HepG2 (cell line): Measurements from ENCODE around the gene PBX1. TPM values are rescaled to one million over a fixed set of nuclear protein-coding genes. Genes with fewer than 3 reads are reported as not detected.
A peak's percentile ranks its signal among the peaks of the same experiment; 100 is the strongest.

Experiments used
- ATAC-seq: fragments of 200-7000 bp; cut with Tn5 transposase; 3 replicates; pipeline ENCODE4 v1.9.1; 2020; ENCODE audit warnings: mild to moderate bottlenecking, moderate library complexity
- BruUV-seq: library from RNA; stranded (reverse); fragments of 400-500 nt; replicated peaks from 2 replicates; lab custom pipeline; 2021; lab: Mats Ljungman, UMichigan
- CTCF ChIA-PET: fragments of 300-600 bp; formaldehyde crosslinking; extraction: SDS; loops from one replicate; lab custom pipeline; 2021; ENCODE audit warnings: low total read pairs, inconsistent platforms, low intra/inter-chr PET ratio; lab: Yijun Ruan, JAX
- POLR2A ChIA-PET: fragments of 350-600 bp; sonication (Branson Sonifier 250); formaldehyde crosslinking; loops from one replicate; lab custom pipeline; 2020; ENCODE audit warnings: antibody characterized with exemption, inconsistent platforms; lab: Yijun Ruan, JAX
- DNase-seq: peaks from one replicate; pipeline ENCODE4 v3.0.0-alpha.2; 2015; ENCODE audit warnings: low spot score
- FAIRE-seq: peaks from 3 replicates; lab custom pipeline; 2011; peaks lifted over from hg19 to GRCh38; lab: Jason Lieb, UNC
- H2AFZ ChIP-seq: one replicate; pipeline ENCODE4 v1.6.1; 2011; ENCODE audit warnings: low read length, inconsistent platforms
- H3K27ac ChIP-seq: fragments of 300-600 bp; 3 replicates; pipeline ENCODE4 v1.8.0; 2011; ENCODE audit warnings: mixed run types, mild to moderate bottlenecking, mixed read lengths, low read length, inconsistent platforms; ENCODE audit not compliant: insufficient read depth; ENCODE audit errors: extremely low read length
- H3K27me3 ChIP-seq, 2 experiments: fragments of 200-600 bp in 1 of 2; 2 replicates in 1 of 2; 3 replicates in 1 of 2; pipeline versions ENCODE4 v1.6.0 to v1.8.0; 2011; ENCODE audit warnings: low read length in 2 of 2, mild to moderate bottlenecking in 2 of 2, moderate library complexity in 2 of 2, inconsistent platforms in 1 of 2; ENCODE audit not compliant: insufficient read depth in 2 of 2, control insufficient read depth in 1 of 2
- H3K36me3 ChIP-seq, 2 experiments: fragments of 200-600 bp in 1 of 2; replicated peaks in 1 of 2; 2 replicates in 1 of 2; 3 replicates in 1 of 2; pipeline versions ENCODE4 v1.5.1 to v1.8.0; 2011; ENCODE audit warnings: low read length in 2 of 2, inconsistent platforms in 1 of 2; ENCODE audit not compliant: insufficient read depth in 2 of 2, control insufficient read depth in 1 of 2
- H3K4me1 ChIP-seq: 2 replicates; pipeline ENCODE4 v1.5.1; 2012; ENCODE audit warnings: low read length, inconsistent platforms; ENCODE audit not compliant: insufficient read depth
- H3K4me2 ChIP-seq: 2 replicates; pipeline ENCODE4 v1.6.0; 2011; ENCODE audit warnings: low read depth, low read length, inconsistent platforms
- H3K4me3 ChIP-seq, 3 experiments: fragments of 200-600 bp in 1 of 3; sonication (generic), shearing (Covaris generic) in 1 of 3; replicated peaks in 1 of 3; 2 replicates each; pipeline ENCODE4 v1.5.1; 2011 to 2016; ENCODE audit warnings: low read length in 3 of 3, inconsistent platforms in 2 of 3, low read depth in 2 of 3, mild to moderate bottlenecking in 2 of 3, control low read depth in 1 of 3, mixed read lengths in 1 of 3; ENCODE audit not compliant: insufficient read depth in 1 of 3
- H3K79me2 ChIP-seq: one replicate; pipeline ENCODE4 v1.6.1; 2011; ENCODE audit warnings: low read length, inconsistent platforms; ENCODE audit not compliant: insufficient read depth
- H3K9ac ChIP-seq: 2 replicates; pipeline ENCODE4 v1.6.0; 2011; ENCODE audit warnings: mild to moderate bottlenecking, low read depth, low read length, inconsistent platforms; ENCODE audit not compliant: insufficient read depth
- H3K9me3 ChIP-seq: 2 replicates; pipeline ENCODE4 v1.5.1; 2012; ENCODE audit warnings: mild to moderate bottlenecking, low read length
- H4K20me1 ChIP-seq: 2 replicates; pipeline ENCODE4 v1.6.0; 2011; ENCODE audit warnings: inconsistent platforms, mild to moderate bottlenecking, low read length, moderate library complexity; ENCODE audit not compliant: insufficient read depth
- ESRRA ChIP-seq: sonication (generic); formaldehyde crosslinking; IDR thresholded peaks from 2 replicates; pipeline ENCODE4 v1.5.1; 2020; ENCODE audit warnings: mild to moderate bottlenecking, low read depth, missing genetic modification reagents
- HOXA7 ChIP-seq: sonication (generic); formaldehyde crosslinking; IDR thresholded peaks from 2 replicates; pipeline ENCODE4 v1.8.1; 2022; ENCODE audit warnings: mild to moderate bottlenecking, missing genetic modification reagents, moderate library complexity
- IKZF1 ChIP-seq: fragments of 450-650 bp; IDR thresholded peaks from 2 replicates; pipeline ENCODE4 v1.7.1; 2016
- SSRP1 ChIP-seq: IDR thresholded peaks from 2 replicates; pipeline ENCODE4 v1.6.1; 2016; ENCODE audit warnings: control low read depth
- ZNF562 ChIP-seq: sonication (generic); formaldehyde crosslinking; IDR thresholded peaks from 2 replicates; pipeline ENCODE4 v1.8.0; 2022; ENCODE audit warnings: missing genetic modification reagents, borderline replicate concordance
- ZNF564 ChIP-seq: sonication (generic); formaldehyde crosslinking; IDR thresholded peaks from 2 replicates; pipeline ENCODE4 v1.8.1; 2023; ENCODE audit warnings: mild to moderate bottlenecking, missing genetic modification reagents
- ZNF75D ChIP-seq: sonication (generic); formaldehyde crosslinking; IDR thresholded peaks from 2 replicates; pipeline ENCODE4 v1.8.1; 2023; ENCODE audit warnings: missing genetic modification reagents, mild to moderate bottlenecking, borderline replicate concordance
- WGBS: methylation state at CpG from one replicate; pipeline ENCODE4 v1.1.6; 2017; ENCODE audit warnings: low lambda C conversion rate; 5-methylcytosine and 5-hydroxymethylcytosine counted together
- in situ Hi-C: cut with HindIII; loops from 2 replicates; pipeline ENCODE4 v1.10.0; 2017; ENCODE audit warnings: low pct_unique_long_range_greater_than_20kb; ENCODE audit not compliant: extremely low pct_ligation_motif_present
- intact Hi-C: fragments of 100-400 bp; cut with micrococcal nuclease; formaldehyde crosslinking; loops from one replicate; pipeline ENCODE4 v1.10.0; 2022; ENCODE audit not compliant: unreplicated experiment
- polyA plus RNA-seq, 8 experiments: library from polyadenylated mRNA; depleted of rRNA in 3 of 8; stranded (reverse) in 7 of 8; unstranded in 1 of 8; fragments of >200 nt; fragmentation: Illumina TruSeq in 4 of 8; extraction: Trizol in 4 of 8; gene quantifications; 2 replicates each; pipeline versions ENCODE4 v1.2.1 to v1.2.3, GENCODE V29; 2011 to 2016; ENCODE audit warnings: low read depth in 4 of 8, missing spikeins in 1 of 8, mixed read lengths in 1 of 8; ENCODE audit not compliant: insufficient read depth in 1 of 8
- total RNA-seq, 5 experiments: library from RNA; depleted of rRNA; stranded (reverse); fragments of >200 nt; fragmentation: Illumina TruSeq; extraction: Trizol; gene quantifications; 2 replicates each; pipeline ENCODE4 v1.2.3, GENCODE V29; 2016; ENCODE audit warnings: low read depth in 1 of 5
- TF ChIP-seq, protein P1 (sequence below): sonication (generic); formaldehyde crosslinking; IDR thresholded peaks from 2 replicates; pipeline ENCODE4; 2020; ENCODE audit warnings: missing genetic modification reagents, mild to moderate bottlenecking, borderline replicate concordance
- TF ChIP-seq, protein P2 (sequence below): fragments of 450-650 bp; IDR thresholded peaks from 2 replicates; pipeline ENCODE4 v1.6.1; 2017; ENCODE audit warnings: mild to moderate bottlenecking

Gene PBX1
- total and polyA plus RNA-seq, 2 of the 13 experiments (the other 11 are each of a cell fraction or from before 2014, with no cell fraction given): 0.24 TPM; not detected in 1

DNA sequence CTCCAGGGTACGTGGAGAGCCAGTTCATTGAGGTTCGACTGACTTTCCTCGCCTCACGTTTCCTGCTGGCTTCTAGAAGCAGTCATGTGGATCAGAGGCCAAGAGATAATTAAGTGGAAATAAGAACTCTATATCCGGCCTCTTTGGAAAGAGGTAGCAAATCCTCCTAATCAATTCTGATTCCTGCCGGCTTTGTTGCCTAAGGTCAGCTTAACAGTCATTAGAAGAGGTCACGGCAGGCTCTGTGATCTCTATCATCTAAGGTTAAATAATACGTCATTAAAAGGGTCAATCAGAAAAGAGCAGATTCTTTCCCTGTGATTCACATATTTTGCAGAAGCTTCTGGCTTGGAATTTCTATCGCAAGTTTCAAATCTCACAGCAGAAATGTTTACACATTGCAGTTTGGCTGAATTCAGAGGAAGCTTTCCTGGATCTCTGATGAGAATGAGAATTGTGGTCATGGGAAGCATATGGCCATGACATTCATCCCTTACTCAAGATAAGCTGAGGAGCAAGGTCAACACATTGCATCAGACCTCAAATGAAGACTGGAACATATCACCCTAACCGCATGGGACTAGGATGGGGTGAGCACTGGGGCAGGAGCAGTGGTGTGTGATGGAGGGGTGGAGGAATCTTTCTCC lies 189.4 kb downstream of the PBX1 start:
- CTCF ChIA-PET: no interaction called here
- H4K20me1 ChIP-seq: no peaks in the 10 kb centered on the region
- no peak overlapping the region for H2AFZ ChIP-seq
- no peaks in the 10 kb centered on the region for H3K9me3 ChIP-seq
- intact Hi-C loops: no loop called here
- 9% methylated on average over 10 of the region's 10 CpGs for WGBS
- no peak overlapping the region for H3K4me3 ChIP-seq
- no peaks in the 10 kb centered on the region for H3K79me2 ChIP-seq
- no peaks in the 10 kb centered on the region for H3K36me3 ChIP-seq
- FAIRE-seq (no peak), ATAC-seq (no peak)
- H3K4me1 ChIP-seq: no peaks in the 10 kb centered on the region
- H3K27me3 ChIP-seq: no peaks in the 10 kb centered on the region
- POLR2A ChIA-PET: no interaction called here
- no peak overlapping the region for H3K4me2 ChIP-seq
- in situ Hi-C loops: no loop called here
- no peak overlapping the region for H3K9ac ChIP-seq
- H3K27ac ChIP-seq: no peak overlapping the region
- BruUV-seq: no TSS peak
- no peak for TF ChIP-seq SSRP1 (CRISPR knock-in tag)
- TF ChIP-seq ZNF564 (CRISPR knock-in tag): no peak
- TF ChIP-seq IKZF1: no peak
- TF ChIP-seq, protein P1, sequence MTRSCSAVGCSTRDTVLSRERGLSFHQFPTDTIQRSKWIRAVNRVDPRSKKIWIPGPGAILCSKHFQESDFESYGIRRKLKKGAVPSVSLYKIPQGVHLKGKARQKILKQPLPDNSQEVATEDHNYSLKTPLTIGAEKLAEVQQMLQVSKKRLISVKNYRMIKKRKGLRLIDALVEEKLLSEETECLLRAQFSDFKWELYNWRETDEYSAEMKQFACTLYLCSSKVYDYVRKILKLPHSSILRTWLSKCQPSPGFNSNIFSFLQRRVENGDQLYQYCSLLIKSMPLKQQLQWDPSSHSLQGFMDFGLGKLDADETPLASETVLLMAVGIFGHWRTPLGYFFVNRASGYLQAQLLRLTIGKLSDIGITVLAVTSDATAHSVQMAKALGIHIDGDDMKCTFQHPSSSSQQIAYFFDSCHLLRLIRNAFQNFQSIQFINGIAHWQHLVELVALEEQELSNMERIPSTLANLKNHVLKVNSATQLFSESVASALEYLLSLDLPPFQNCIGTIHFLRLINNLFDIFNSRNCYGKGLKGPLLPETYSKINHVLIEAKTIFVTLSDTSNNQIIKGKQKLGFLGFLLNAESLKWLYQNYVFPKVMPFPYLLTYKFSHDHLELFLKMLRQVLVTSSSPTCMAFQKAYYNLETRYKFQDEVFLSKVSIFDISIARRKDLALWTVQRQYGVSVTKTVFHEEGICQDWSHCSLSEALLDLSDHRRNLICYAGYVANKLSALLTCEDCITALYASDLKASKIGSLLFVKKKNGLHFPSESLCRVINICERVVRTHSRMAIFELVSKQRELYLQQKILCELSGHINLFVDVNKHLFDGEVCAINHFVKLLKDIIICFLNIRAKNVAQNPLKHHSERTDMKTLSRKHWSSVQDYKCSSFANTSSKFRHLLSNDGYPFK (CRISPR knock-in tag): no peak
- TF ChIP-seq ESRRA: no peak
- no peak for TF ChIP-seq HOXA7
- no peak for TF ChIP-seq ZNF562
- no peak for TF ChIP-seq ZNF75D (CRISPR knock-in tag)
- TF ChIP-seq, protein P2, sequence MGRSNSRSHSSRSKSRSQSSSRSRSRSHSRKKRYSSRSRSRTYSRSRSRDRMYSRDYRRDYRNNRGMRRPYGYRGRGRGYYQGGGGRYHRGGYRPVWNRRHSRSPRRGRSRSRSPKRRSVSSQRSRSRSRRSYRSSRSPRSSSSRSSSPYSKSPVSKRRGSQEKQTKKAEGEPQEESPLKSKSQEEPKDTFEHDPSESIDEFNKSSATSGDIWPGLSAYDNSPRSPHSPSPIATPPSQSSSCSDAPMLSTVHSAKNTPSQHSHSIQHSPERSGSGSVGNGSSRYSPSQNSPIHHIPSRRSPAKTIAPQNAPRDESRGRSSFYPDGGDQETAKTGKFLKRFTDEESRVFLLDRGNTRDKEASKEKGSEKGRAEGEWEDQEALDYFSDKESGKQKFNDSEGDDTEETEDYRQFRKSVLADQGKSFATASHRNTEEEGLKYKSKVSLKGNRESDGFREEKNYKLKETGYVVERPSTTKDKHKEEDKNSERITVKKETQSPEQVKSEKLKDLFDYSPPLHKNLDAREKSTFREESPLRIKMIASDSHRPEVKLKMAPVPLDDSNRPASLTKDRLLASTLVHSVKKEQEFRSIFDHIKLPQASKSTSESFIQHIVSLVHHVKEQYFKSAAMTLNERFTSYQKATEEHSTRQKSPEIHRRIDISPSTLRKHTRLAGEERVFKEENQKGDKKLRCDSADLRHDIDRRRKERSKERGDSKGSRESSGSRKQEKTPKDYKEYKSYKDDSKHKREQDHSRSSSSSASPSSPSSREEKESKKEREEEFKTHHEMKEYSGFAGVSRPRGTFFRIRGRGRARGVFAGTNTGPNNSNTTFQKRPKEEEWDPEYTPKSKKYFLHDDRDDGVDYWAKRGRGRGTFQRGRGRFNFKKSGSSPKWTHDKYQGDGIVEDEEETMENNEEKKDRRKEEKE: no peak
- TF ChIP-seq, all 625 proteins: peak for 0
- peak; percentile 10 for DNase-seq
